NCI-H1694 (cell line): Measurements from ENCODE around the gene KIZ.

Experiments
- DNase-seq: peaks from one replicate; lab custom pipeline; 2025; lab: John Stamatoyannopoulos, UW

The KIZ gene

DNA sequence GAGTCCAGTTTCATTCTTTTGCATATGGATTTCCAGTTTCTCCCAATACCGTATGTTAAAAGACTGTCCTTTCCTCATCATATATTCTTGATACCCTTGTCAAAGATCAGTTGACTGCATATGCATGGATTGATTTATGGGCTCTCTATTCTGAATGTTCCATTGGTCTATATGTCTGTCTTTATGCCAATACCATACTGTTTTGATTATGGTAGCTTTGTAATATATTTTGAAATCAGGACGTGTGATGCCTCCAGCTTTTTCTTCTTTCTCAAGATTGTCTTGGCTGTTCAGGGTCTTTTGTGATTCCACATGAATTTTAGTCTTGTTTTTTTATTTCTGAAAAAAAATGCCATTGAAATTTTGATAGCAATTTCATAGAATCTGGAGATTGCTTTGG lies 51.9 kb downstream of the KIZ start:
- DNase-seq = no peak

DNA sequence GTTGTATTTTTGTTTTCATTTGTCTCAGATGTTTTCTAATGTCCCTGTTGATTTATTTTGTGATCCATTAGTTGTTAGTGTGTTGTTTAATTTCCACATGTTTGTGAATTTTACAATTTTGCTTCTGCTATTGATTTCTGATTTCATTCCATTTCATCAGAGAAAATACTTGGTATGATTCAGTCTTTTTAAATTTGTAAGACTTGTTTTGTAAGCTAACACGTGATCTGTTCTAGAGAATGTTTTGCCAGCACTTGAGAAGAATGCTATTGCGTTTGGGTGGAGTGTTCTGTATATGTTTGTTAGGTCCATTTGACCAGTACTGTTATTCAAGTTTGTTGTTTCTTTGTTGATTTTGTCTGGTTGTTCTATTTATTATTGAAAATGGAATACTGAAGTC lies 53.9 kb downstream of the KIZ start:
- no peak for DNase-seq

DNA sequence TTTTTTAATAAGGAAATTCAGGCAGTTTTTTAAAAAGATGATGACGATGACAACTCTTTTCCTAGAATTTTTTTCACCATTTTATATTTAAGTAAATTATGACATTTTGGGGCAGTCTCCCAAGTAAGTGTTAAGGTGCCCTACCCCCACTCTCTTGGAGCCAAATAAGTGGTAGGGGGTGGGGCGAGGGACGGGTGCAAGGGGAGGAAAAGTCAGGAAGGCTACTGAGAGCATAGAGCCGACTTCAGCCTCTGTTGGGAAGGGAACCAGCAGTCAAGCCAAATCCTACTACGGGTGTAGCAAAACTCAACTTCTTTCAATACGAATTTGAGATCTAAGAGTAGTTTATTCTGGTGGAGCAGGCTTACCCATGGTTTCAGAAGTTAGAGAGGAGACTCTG lies 54.4 kb downstream of the KIZ start:
- DNase-seq = no peak

DNA sequence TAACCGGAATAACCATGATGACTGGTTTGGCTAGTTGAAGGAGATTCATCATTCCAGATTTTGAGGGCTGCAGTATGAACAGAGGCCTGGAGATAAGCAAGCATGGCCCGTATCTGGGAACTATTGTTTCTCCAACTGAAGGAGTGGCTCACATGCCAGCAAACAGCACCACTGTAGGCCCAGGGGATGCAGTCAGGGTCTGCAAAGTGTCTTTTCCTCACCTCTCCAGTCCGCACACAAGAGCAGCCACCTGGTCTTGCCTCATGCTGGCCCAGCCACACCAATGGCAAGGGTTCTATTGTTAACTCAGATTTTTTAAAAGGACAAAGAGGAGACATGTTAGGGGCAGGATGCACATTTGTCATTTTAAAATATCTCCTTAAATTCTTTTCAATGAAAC lies 55.1 kb downstream of the KIZ start:
- no peak for DNase-seq

DNA sequence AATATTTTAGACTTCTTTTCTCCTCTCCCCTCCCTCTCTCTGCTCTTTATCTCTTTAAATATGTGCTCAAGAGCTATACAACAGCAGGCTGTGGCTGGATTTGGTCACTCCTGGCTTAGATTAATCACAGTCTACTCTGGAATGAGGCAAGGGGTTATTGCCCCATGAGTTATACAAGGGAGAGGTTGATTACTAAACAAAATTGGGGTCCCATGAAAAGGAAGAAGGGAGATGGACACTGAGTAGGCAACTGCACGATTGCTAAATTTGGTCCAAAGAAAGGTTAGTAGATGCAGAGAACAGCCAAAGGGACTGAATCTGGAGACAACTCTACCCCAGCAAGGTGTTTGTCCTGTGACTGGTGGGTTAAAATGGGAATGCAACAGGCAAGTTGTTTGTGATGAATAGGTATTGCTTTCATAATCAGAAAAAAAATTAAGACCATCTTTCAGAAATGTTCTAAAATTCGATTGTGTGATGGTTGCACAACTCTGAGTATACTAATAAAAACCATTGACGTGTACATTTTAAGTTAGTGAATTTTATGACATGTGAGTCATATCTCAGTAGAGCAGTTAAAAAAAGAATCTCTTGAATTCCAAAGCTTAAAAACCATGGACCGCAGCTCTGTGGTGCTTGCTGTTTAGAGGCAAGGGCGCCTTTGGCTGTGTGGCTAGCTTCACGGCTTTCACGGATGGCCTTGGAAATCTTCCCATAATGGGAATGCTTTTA lies 57.1 kb downstream of the KIZ start:
- no peak for DNase-seq

DNA sequence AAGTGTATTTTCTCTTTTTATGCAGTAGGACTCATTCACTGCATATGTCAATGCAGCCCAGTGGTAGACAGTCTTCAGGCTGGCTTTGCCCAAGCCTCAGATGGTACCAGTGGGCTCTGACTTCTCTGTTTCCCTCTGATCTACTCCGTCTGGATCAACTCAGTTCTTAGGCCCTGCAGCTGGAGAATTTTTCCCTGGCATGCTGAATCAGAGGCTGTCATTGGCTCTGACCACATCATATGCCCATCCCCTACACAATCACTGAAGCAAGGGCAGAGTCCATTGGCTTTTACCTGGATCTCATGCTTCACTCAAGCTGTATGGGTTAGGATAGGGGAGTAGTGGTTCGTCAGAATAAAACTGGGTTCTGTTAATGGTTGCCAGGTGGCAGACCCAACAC lies 57.8 kb downstream of the KIZ start:
- DNase-seq = no peak

DNA sequence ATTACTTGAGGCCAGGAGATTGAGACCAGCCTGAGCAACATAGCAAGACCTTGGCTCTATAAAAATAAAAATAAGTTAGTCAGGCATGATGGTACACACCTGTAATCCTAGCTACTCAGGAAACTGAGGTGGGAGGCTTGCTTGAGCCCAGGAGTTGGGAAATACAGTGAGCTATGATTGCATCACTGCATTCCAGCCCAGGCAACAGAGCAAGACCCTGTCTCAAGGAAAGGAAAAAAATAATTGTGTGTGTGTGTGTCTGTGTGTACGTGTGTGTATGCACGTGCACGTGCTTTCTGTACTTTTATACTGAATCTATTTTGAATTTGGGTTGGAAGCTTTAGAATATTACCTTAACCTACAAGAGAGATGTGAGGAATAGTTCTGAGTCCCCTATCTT lies 58.9 kb downstream of the KIZ start:
- DNase-seq = no peak

DNA sequence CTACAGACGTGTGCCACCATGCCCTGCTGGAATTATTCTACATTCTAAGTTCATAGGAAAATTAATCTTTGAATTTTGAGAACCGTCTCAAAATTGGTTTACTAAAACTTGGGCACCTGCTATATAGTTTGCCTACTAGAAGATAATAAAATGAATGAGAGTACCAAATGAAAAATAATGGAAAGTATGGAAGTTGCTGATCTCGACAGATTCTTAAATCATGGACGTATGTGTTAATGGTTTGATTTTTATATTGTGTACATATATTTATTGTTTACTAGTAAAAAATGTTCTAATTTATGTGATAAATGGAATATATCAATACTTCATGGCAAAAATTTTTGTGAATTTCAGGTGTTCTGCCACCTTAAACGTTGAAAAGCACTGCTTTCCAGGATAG lies 60.0 kb downstream of the KIZ start:
- DNase-seq = no peak

DNA sequence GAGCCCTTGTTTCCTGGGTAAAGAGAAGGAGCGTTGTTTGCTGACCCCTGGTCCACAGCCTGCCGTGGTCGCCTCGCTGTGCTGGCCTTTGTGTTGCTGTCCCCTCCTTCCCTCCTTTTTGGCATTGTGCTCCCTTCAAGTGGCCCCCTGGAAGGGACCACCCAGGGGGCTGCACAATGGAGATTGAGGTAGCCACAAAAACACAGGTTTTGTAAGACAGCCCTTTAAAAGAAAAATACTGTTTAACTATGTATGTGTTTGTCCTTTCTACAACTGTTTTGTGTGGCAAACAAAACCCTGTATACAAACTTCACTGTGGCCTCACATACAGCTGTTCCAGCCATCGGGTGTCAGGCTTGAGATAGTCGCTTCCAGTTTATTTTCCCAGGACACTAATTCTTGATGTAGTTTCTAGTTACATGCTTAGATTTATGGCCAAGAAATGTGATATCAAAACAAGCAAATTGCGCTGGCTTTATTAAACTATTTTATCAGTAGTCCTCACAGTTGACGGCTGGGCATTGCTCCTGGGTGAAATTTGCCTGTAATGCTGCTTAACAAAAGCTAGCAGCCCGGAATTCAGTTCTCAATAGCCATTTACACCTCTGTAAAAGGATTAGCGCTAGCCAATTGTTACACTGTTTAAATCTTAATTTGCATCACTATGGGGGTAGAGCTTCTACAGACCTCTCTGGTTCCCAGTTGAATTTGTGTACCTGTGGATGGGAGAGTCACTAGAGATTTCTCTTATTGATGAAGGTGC lies 64.1 kb downstream of the KIZ start:
- no peak for DNase-seq

DNA sequence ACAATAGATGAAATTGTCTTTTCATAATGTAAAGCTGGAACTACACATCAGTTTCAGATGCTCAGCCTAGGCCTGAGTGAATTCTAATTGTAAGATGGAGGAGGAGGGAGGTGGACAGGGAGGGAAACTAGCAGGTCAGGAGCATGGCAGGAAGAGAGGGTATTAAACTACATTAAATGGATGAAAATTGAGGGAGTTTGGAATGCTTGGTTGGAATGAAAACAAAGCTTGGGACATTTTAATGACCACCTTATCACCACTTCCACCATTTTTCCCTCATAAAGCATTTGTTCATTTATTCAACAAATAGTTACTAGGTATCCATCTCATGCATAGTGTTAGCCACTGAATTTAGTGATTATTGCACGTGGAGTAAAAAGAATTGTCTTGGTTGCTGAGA lies 65.0 kb downstream of the KIZ start:
- no peak for DNase-seq

DNA sequence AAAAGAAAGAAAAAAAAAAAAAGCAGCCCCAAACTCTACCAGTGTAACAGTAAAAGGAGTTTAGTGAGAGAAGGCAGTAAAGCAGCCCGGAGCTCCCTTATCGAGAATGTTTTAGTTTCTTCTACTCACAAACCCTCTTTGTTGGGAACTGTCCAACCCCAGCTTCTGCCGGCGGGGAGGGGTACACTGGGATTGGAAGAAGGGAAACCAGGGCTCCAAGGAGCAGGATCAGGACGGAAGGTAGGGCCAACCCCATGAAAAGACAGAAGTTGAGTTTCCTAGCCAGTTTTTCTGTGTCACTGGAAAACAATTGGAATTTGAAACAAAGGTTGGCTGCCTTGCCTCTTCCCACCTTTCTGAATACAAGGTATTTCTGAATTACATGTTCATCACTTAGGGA lies 66.0 kb downstream of the KIZ start:
- no peak for DNase-seq

DNA sequence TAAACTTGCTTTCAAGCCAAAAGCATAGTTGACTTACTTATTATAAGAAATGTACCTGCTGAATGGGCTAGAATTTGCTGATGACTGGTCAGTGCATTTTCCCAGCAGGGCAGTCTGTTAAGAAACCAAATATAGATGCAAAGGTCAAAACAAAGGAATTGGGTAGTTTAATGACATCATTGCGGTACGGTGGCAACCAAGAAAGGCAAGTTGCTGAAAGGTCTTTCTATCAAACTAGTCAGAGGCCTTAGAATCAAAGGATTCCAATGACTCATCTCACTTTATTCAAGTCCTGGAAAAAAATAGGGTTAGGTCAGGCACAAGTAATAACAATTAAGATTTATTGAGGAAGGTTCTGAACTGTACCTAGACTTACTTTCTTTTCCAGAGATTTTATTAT lies 76.4 kb downstream of the KIZ start:
- DNase-seq = no peak

DNA sequence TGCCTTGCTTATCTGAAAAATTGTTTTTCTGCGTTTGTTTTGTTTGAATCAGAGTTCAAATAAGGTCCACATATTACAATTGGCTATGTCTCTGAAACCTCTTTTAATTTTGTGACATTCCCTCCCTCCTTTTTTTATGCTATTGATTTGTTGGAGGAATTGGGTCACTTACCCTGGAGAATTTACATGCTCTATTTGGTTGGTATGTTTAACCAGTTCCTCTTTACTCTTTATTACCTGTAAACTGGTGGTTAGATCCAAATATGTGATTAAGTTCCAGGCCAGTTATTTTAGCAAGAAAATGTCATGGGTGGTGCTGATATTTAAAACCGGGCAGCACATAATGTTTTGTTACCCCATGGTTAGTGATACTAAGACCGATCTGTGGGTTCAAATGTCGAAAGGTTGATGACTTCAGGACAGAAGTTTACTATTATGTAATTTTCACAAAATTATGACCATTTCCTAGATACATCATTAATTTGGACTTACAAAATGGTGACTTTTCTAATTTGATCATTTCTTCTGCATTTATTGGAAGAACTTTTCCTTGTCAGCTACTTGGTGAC lies 77.3 kb downstream of the KIZ start:
- DNase-seq = no peak

DNA sequence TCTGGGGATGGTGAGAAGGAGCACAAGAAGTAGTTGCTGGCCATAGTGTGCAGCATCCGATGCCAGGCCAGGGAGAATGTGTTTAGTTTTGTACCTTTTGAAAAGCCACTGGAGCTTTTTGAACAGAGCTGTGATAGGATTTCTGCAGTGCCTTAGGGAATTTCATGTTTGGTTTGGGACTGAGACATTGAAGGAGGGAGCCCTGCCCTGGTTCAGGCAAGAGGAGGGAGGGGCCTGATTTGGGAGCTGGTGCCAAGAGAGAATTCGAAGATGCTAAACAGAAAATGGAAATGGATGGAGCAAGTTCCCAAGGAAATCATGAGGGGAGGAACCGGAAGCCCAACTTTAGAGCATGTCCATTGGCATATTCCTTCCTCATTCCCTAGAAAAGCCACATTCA lies 80.7 kb downstream of the KIZ start:
- no peak for DNase-seq

DNA sequence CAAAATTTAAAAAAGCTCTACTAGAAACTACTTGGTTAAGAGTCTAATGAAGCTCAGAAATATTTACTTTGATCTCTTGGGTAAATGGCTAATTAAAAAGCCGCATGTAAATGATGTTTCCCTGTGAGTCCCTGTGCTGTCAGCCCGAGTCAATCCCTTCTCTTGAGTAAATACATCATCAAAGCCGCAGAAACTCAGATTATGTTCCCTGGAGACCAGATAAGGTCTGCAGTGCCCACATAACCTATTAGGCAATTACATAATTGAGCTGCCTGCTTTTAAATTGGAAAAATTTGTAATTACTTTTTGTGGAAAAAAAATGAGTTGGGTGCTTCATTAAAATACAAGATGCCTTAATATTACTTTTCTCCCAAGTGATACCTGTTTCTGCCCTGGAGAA lies 83.1 kb downstream of the KIZ start:
- DNase-seq = no peak

DNA sequence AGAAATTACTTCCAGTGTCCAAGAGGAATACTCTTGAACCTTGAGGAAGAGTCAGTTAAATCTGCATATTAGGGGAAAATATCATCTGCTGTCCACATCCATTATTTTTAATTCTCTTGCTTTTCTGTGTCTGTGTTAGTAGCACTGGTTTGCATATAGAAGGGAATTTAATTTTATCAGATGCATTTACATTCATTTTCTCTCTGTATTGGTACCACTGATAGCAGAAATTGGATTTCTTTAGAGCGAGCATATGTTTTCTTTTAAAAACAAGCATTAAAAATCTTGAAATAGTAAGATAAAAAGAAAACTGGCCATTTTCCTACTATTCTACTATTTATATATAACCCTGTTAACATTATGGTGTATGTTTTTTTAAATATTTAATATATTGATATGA lies 83.8 kb downstream of the KIZ start:
- no peak for DNase-seq

DNA sequence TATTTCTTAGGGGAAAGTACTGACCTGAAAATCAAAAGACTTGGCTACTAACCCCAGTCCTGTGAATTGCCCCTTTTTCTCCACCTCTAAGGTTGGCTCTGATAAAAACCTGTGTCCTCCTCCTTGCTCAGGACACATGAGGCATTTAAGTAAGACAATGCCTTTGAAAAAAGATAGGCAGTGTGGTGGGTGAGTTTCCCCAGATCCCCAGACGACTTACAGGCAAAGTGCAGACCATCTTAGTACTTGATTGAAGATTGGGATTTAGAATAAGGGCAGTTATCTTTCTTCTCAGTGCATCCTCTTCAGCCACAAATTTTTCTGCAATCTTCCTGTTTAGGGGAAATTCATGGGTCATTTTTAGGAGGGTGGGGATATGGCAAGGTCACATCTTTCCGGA lies 87.8 kb downstream of the KIZ start:
- no peak for DNase-seq

DNA sequence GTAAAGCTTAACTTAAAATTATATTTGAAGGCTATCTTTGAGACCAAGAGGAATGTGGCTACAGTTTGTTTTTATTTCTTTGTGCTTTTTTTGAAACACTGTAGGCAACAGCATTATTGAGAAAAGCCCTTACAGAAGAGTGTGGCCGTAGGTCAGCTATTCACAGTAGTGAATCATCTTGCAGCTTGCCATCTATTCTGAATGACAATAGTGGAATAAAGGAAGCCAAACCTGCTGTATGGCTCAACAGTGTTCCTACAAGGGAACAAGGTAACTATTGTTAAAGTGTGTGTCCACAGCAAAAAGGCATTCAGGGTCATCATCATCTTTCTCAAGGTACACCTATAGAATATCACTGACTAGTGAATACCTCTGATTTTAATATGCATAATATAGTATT lies 88.5 kb downstream of the KIZ start:
- no peak for DNase-seq

DNA sequence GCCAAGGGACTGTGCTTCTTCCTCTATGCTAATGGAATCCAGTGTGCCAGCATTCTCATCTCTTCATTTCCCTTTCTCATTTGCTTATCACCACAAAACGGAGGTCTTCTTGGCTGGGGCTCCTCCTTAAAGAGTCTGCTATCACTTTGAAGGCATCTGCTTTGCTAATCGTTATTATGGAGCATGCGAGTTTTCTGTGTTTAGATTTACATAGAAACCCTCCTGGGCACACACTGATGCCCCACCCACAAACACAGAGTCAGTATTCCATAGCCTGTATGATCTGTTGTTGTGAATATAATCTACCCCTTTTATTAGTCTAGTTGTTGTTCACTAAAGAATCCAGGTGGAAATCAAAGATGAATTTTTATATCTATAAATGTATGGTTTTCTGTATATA lies 93.8 kb downstream of the KIZ start:
- DNase-seq = no peak

DNA sequence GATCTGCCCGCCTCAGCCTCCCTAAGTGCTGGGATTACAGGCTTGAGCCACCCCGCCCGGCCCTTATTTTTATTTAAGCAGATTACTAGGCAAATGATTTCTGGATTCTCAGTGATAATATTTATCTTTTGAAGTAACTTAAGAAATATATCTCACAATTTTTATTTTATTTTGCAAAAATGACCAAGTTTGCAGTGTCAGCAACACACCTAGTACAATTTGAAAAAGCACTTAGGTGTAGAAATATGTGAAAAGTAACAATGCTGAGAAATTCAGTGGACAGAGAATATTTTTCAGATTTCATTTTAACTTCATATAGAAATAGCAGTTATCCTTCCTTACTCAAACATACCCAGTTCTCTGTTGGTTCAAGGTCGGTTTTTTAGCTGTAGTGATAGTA lies 98.3 kb downstream of the KIZ start:
- no peak for DNase-seq

DNA sequence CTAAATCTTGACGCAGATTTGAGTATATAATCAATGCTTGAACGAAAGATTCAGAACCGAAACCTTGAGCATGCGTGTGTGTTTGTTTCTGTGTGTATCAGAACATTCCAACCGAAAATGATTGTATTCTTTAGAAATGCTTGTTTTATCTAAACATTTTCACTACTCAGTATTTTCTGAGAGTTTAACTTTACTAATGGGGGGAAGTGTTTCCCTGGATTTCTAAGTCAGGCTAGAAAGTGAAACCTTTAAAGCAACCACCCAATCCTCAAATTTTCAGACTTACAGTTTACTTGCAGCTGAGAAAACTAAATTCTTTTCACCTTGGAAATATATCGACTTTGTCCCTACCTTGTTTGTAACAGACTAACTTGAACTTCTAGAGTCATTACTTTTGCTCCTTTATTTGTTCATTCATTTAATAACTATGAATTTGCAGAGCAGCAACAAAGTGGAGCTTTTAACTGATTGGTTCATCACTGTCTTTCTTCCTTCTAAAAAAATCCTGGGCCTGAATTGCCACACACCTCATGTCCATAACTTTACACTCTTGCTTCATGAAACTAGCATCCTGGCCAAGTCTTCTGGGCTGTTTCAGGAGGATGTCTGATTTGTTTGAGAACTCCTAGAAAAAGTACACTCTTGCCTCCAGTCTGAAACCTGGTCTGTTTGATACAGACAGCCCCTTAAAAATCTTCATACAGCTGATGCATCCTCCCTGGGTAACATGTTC lies 99.5 kb downstream of the KIZ start:
- DNase-seq = no peak

DNA sequence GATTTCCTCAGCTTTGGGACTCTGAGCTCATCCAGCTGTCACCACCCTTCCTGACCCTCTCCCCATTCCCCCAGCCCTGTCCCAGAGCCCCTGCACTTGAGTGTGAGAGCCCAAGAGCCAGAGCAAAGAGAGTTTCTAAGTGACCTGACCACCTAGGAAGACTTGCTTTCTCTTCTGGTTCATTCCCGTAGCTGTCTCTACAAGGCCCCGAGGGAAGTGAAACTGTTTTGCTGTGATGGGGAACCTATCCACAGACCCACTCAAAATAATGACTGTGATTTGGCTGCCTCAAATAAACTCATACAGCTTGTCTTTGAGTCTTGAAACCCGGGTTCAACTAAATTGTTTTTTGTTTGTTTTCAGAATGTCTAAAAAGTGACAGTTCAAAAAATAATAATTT lies 102.6 kb downstream of the KIZ start:
- no peak for DNase-seq

DNA sequence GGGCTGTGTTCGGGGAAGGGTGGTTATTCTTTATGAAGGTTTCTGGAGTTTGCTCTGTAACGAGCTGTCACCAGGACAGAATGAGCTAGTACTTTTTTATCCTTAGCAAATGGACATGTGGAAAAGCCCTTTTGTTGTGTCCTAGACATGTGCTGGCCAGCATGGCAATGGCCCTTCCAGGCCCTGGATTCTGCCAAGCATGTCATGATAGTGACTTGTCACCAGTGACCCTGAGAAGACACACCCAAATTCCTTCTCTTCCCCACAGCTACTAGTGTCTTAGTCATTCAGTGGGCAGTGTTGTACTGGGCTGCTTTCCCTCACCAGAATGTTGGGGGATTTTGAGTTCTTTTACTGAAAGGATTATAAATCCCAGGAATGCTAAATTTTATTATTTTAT lies 103.3 kb downstream of the KIZ start:
- DNase-seq = no peak
